GM23248 (cell line): Measurements from ENCODE around the gene TBC1D2B. TPM values are rescaled to one million over a fixed set of nuclear protein-coding genes. Genes with fewer than 3 reads are reported as not detected.

ENCODE experiments used
- DNase-seq: peaks from one replicate; pipeline ENCODE4 v3.0.0-alpha.2; 2015
- H2AFZ ChIP-seq: fragments of 200-600 bp; sonication (generic); 2 replicates; pipeline ENCODE4 v1.6.1; 2016; ENCODE audit warnings: antibody characterized with exemption
- H3F3A ChIP-seq: fragments of 200-600 bp; sonication (generic); 2 replicates; pipeline ENCODE4 v1.6.1; 2016; ENCODE audit warnings: mild to moderate bottlenecking, antibody characterized with exemption, mixed run types; ENCODE audit not compliant: insufficient read depth
- H3K27ac ChIP-seq: fragments of 200-600 bp; sonication (generic); 2 replicates; pipeline ENCODE4 v1.5.1; 2016; ENCODE audit warnings: mild to moderate bottlenecking
- H3K27me3 ChIP-seq: fragments of 200-600 bp; sonication (generic); replicated peaks from 2 replicates; pipeline ENCODE4 v1.6.1; 2016; ENCODE audit warnings: mild to moderate bottlenecking; ENCODE audit not compliant: insufficient read depth
- H3K36me3 ChIP-seq: fragments of 200-600 bp; sonication (generic); 2 replicates; pipeline ENCODE4 v1.6.1; 2016; ENCODE audit warnings: low read depth, mild to moderate bottlenecking
- H3K4me1 ChIP-seq: fragments of 200-600 bp; sonication (generic); 2 replicates; pipeline ENCODE4 v1.6.1; 2016; ENCODE audit warnings: mild to moderate bottlenecking; ENCODE audit not compliant: insufficient read depth
- H3K4me2 ChIP-seq: fragments of 200-600 bp; sonication (generic); one replicate; pipeline ENCODE4 v1.6.1; 2016; ENCODE audit warnings: mild to moderate bottlenecking; ENCODE audit not compliant: unreplicated experiment
- H3K4me3 ChIP-seq: fragments of 200-600 bp; sonication (generic); 2 replicates; pipeline ENCODE4 v1.5.1; 2016; ENCODE audit warnings: mild to moderate bottlenecking
- H3K79me2 ChIP-seq: fragments of 200-600 bp; sonication (generic); 2 replicates; pipeline ENCODE4 v1.6.1; 2016; ENCODE audit warnings: mild to moderate bottlenecking; ENCODE audit not compliant: insufficient read depth
- H3K9ac ChIP-seq: fragments of 200-600 bp; sonication (generic); 2 replicates; pipeline ENCODE4 v1.6.1; 2016; ENCODE audit warnings: mild to moderate bottlenecking
- H3K9me2 ChIP-seq: fragments of 200-600 bp; sonication (generic); 2 replicates; pipeline ENCODE4 v1.6.1; 2016; ENCODE audit warnings: mixed run types, mild to moderate bottlenecking, moderate library complexity; ENCODE audit not compliant: insufficient read depth
- H3K9me3 ChIP-seq: fragments of 200-600 bp; sonication (generic); one replicate; pipeline ENCODE4 v1.6.1; 2017; ENCODE audit warnings: low read depth
- H4K20me1 ChIP-seq: fragments of 200-600 bp; sonication (generic); 2 replicates; pipeline ENCODE4 v1.6.0; 2016; ENCODE audit not compliant: insufficient read depth
- EZH2 ChIP-seq: fragments of 200-600 bp; sonication (generic); IDR thresholded peaks from 2 replicates; pipeline ENCODE4 v1.6.1; 2018; ENCODE audit warnings: antibody characterized with exemption, mild to moderate bottlenecking; ENCODE audit not compliant: insufficient read depth, poor library complexity, severe bottlenecking
- EZH2phosphoT487 ChIP-seq: fragments of 200-600 bp; sonication (generic); IDR thresholded peaks from 2 replicates; pipeline ENCODE4 v1.6.1; 2018; ENCODE audit warnings: antibody characterized with exemption, moderate library complexity, mild to moderate bottlenecking, low read depth; ENCODE audit not compliant: insufficient read depth
- WGBS, 2 experiments: methylation state at CpG; one replicate each; pipeline ENCODE4 v1.1.6; 2015 to 2017; ENCODE audit warnings: low lambda C conversion rate in 2 of 2, low coverage in 1 of 2; ENCODE audit errors: missing lambda C conversion rate in 2 of 2; 5-methylcytosine and 5-hydroxymethylcytosine counted together
- in situ Hi-C: fragments of 300-500 bp; cut with MboI; formaldehyde crosslinking; loops from 2 replicates; pipeline ENCODE4 v1.15.0; 2020
- polyA plus RNA-seq: library from polyadenylated mRNA; unstranded; fragments of >200 nt; fragmentation: Nextera tagmentation; extraction: Ambion mirVana; gene quantifications from 2 replicates; pipeline ENCODE4 v1.2.1, GENCODE V29; 2016
- total RNA-seq: library from RNA; depleted of rRNA; stranded (reverse); fragments of >200 nt; shearing (Covaris generic); gene quantifications from 2 replicates; pipeline ENCODE4 v1.2.3, GENCODE V29; 2014

TBC1D2B gene
- total and polyA plus RNA-seq, 2 experiments from 2014 or later: 11.1 to 40.5 TPM

DNA sequence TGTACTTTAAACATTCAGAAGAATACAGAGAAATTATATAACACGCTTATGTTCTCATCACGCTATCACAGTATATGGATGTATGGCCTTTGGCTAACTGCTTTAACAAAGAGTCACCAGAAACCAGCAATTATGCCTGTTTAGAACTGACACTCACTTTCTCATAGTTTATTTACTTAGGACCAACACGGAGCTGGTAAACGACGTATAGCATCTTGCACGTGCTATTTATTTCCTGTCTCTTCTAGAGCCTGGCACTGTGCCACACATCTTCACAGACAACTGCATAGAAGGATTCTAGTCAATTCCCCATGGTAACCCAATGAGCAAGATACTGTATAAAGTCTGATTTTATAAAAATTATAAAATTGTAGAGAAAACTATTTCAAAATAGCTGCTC is 43.6 kb downstream of the TBC1D2B start:
- Histone ChIP-seq H2AFZ (no peak overlapping the region), H3K9me2 (no peaks in the 10 kb centered on the region), H3K9me3 (no peaks in the 10 kb centered on the region), H3K4me2 (no peak overlapping the region), H3K27me3 (no peaks in the 10 kb centered on the region), H3F3A (no peaks in the 10 kb centered on the region), H3K4me3 (no peak overlapping the region), H3K79me2 (peaks cover 51% of the 10 kb centered on the region), H4K20me1 (no peaks in the 10 kb centered on the region), H3K4me1 (no peaks in the 10 kb centered on the region), H3K27ac (no peak overlapping the region), H3K9ac (no peak overlapping the region), H3K36me3 (peaks cover 4% of the 10 kb centered on the region; the same call in 1 of the 2 replicates)
- in situ Hi-C loops: no loop called here
- TF ChIP-seq EZH2phosphoT487: no peak
- no peak for TF ChIP-seq EZH2
- DNase-seq: no peak
- WGBS, 2 experiments: 65 to 74% methylated on average over 6 of the region's 6 CpGs

DNA sequence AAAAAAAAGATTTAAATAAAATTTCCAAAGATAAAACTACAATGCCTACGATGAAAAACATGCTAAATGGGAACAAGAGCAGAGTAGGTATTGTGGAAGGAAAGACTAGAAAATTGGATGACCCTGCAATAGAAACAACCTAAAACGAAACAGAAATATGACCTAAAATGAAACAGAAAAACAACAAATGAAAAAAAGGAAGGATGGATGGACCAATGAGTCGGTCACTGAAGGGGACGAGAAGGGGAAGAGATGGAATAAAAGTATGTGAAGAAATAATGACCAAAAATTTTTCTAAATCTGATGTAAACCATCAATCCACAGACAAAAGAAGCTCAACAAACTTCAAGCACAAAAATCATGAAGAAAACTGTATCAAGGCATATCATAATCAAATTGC is 44.8 kb downstream of the TBC1D2B start:
- Histone ChIP-seq H3K4me1 (no peaks in the 10 kb centered on the region), H3K4me3 (no peak overlapping the region), H3K27me3 (no peaks in the 10 kb centered on the region), H3F3A (no peaks in the 10 kb centered on the region), H3K4me2 (no peak overlapping the region), H3K9me3 (no peaks in the 10 kb centered on the region), H3K27ac (no peak overlapping the region), H3K9ac (no peak overlapping the region), H3K36me3 (peaks cover 13% of the 10 kb centered on the region), H4K20me1 (no peaks in the 10 kb centered on the region), H3K79me2 (peaks cover 41% of the 10 kb centered on the region), H2AFZ (no peak overlapping the region), H3K9me2 (no peaks in the 10 kb centered on the region)
- in situ Hi-C loops: no loop called here
- TF ChIP-seq EZH2phosphoT487 (no peak), EZH2 (no peak)
- 70 to 86% methylated on average over 4 of the region's 4 CpGs for WGBS, 2 experiments
- DNase-seq: no peak

DNA sequence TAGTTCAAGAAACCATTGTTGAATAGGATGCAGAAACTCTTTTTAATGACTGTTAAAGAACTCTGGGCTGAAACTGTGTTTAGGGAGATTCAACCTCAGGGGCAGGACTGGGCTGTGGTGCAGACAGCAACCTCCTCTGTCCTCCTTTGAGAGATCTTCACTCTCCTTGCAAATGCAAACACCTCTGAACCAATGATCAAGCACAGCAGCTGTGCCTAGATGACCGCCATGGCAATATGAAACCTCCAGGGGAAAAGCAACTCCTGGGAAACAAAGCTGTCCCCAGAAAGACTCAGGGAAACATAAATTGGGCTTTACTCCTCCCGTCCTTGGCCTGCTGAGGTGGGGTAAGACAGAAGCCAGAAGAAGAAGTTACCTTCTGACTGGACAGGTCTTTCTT is 52.6 kb downstream of the TBC1D2B start:
- H3K27ac ChIP-seq: no peak overlapping the region
- TF ChIP-seq EZH2phosphoT487: no peak
- no peak for TF ChIP-seq EZH2
- H3F3A ChIP-seq: no peaks in the 10 kb centered on the region
- H3K27me3 ChIP-seq: no peaks in the 10 kb centered on the region
- peaks cover 39% of the 10 kb centered on the region for H3K36me3 ChIP-seq
- H3K4me3 ChIP-seq: no peak overlapping the region
- no peaks in the 10 kb centered on the region for H3K4me1 ChIP-seq
- H4K20me1 ChIP-seq: no peaks in the 10 kb centered on the region
- no peak overlapping the region for H2AFZ ChIP-seq
- H3K79me2 ChIP-seq: 0 out of 2 replicates have a peak, but pooled peaks cover 1% of the 10 kb centered on the region
- no peak overlapping the region for H3K4me2 ChIP-seq
- no peaks in the 10 kb centered on the region for H3K9me3 ChIP-seq
- WGBS, 2 experiments: 94 to 97% methylated on average over 2 of the region's 2 CpGs
- in situ Hi-C loops: no loop called here
- H3K9me2 ChIP-seq: no peaks in the 10 kb centered on the region
- H3K9ac ChIP-seq: no peak overlapping the region
- no peak for DNase-seq

DNA sequence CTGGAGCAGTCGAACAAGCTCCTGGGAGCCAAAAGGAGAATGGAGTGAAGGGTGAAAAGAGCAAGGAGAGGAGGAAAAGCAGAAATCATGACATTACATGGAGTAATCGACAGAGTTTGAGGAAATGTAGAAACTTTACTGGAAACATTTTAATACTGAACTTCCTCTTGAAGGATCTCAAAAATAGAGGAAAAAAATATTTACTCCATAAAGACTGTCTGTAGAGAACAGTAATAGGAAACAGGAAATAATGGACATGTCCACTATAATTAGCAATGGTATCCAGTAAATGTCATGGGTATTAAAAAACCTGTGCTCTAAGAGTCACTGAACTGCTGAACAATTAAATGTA is 53.0 kb downstream of the TBC1D2B start:
- H3K4me2 ChIP-seq: no peak overlapping the region
- no peaks in the 10 kb centered on the region for H3K79me2 ChIP-seq
- no peaks in the 10 kb centered on the region for H3K27me3 ChIP-seq
- no peaks in the 10 kb centered on the region for H3K4me1 ChIP-seq
- no peaks in the 10 kb centered on the region for H3K9me3 ChIP-seq
- H3K9me2 ChIP-seq: no peaks in the 10 kb centered on the region
- no peaks in the 10 kb centered on the region for H3F3A ChIP-seq
- H2AFZ ChIP-seq: no peak overlapping the region
- H3K27ac ChIP-seq: no peak overlapping the region
- WGBS, 2 experiments: 26 to 29% methylated on average over 2 of the region's 2 CpGs
- DNase-seq: no peak
- H4K20me1 ChIP-seq: no peaks in the 10 kb centered on the region
- peaks cover 40% of the 10 kb centered on the region for H3K36me3 ChIP-seq
- in situ Hi-C loops: no loop called here
- TF ChIP-seq EZH2: no peak
- no peak for TF ChIP-seq EZH2phosphoT487
- no peak overlapping the region for H3K9ac ChIP-seq
- H3K4me3 ChIP-seq: no peak overlapping the region
